Activated CD4-positive, alpha-beta T cell treated with anti-CD3 and anti-CD28 coated beads, Interleukin-2, amount 10 ng/mL, durations not matched to agents 24 days and 14 days (primary cell): Measurements from ENCODE around the gene PML. TPM values are rescaled to one million over a fixed set of nuclear protein-coding genes. Genes with fewer than 3 reads are reported as not detected.
A peak's percentile ranks its signal among the peaks of the same experiment; 100 is the strongest.

Experiments
- DNase-seq: peaks from one replicate; pipeline ENCODE4 v3.0.0; 2022
- H3K27ac Mint-ChIP-seq: one replicate; pipeline ENCODE4 v1.8.0; 2022; ENCODE audit warnings: mild to moderate bottlenecking, mixed read lengths
- H3K27me3 Mint-ChIP-seq: one replicate; pipeline ENCODE4 v1.8.0; 2022; ENCODE audit warnings: mixed read lengths
- H3K36me3 Mint-ChIP-seq: one replicate; pipeline ENCODE4 v1.8.0; 2022; ENCODE audit warnings: low read depth, mild to moderate bottlenecking, mixed read lengths
- H3K4me1 Mint-ChIP-seq: one replicate; pipeline ENCODE4 v1.8.0; 2021; ENCODE audit warnings: mixed read lengths
- H3K4me3 Mint-ChIP-seq: one replicate; pipeline ENCODE4 v1.8.0; 2022; ENCODE audit warnings: mild to moderate bottlenecking, moderate library complexity, mixed read lengths
- H3K9me3 Mint-ChIP-seq: one replicate; pipeline ENCODE4 v1.8.0; 2021; ENCODE audit warnings: mixed read lengths
- intact Hi-C: fragments of 100-400 bp; cut with micrococcal nuclease; formaldehyde crosslinking; loops from one replicate; pipeline ENCODE4 v1.15.1; 2023
- total RNA-seq: library from RNA; stranded (reverse); gene quantifications from 2 replicates; pipeline ENCODE4 v1.2.3, GENCODE V29; 2022

Gene PML
- total RNA-seq, 1 donor from 2014 or later: 61.3 TPM

GRCh38 chr15:73985101-73985873 is 9.2 kb upstream of the PML start:
- no peaks in the 10 kb centered on the region for H3K27me3 Mint-ChIP-seq
- no peaks in the 10 kb centered on the region for H3K9me3 Mint-ChIP-seq
- peaks cover 10% of the 10 kb centered on the region for H3K36me3 Mint-ChIP-seq
- no peak for DNase-seq
- H3K27ac Mint-ChIP-seq: peak overlapping the region; percentile 82
- H3K4me3 Mint-ChIP-seq: no peak overlapping the region
- intact Hi-C loops: no loop called here
- H3K4me1 Mint-ChIP-seq: peaks cover 63% of the 10 kb centered on the region

DNA sequence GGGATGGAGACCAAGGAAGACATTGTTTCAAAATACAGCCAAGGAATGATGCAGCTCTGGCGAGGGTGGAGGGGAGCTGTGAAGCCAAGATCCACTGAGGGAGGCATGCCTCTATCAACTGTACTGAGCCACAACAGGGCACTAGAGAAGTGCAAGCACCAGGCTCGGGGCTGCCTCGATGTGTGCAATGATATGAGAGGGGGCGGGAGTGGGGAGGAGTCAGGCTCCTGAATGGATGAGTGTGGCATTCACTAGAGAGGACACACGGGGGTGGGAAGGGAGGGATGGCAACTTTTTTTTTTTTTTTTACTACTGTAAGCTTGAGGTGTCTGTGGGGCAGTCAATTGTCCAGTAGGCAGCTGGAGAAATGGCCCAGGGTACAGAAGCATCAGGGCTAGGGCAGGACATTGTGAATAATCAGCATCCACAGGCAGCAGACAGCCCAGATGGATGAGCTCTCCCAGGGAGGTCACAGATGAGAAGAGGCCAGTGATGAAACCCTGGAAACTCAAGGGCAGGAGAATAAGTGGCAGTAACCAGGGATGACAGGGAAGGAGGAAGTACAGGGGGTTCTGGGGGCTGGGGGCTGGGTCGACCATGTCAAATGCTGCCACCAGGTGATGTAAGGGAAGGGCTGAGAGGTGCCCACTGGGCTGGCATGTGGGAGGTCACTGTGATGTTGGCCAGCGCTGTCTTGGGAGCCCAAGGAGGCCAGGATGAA is 8.3 kb upstream of the PML start:
- Mint-ChIP-seq H3K9me3 (no peaks in the 10 kb centered on the region), H3K27me3 (no peaks in the 10 kb centered on the region), H3K4me3 (no peak overlapping the region), H3K36me3 (peaks cover 12% of the 10 kb centered on the region), H3K27ac (peak overlapping the region; percentile 18), H3K4me1 (peaks cover 63% of the 10 kb centered on the region)
- intact Hi-C loops: no loop called here
- DNase-seq: no peak

DNA sequence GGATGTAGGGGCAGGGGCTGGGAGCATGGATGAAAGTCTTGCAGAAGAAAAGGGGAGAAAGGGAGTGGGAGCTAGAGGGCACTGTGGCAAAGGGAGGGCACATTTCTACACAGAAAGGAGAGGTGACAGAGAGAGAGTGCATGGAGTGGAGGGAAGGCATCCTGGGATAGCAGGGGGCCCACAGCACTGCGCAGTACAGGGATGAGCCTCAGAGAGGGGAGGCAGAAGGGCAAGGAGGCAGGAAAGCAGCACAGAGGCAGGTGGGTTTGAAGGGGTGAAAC is 7.8 kb upstream of the PML start:
- no peaks in the 10 kb centered on the region for H3K9me3 Mint-ChIP-seq
- H3K27me3 Mint-ChIP-seq: no peaks in the 10 kb centered on the region
- intact Hi-C loops: no loop called here
- H3K27ac Mint-ChIP-seq: peak overlapping the region; percentile 5
- H3K4me3 Mint-ChIP-seq: no peak overlapping the region
- H3K4me1 Mint-ChIP-seq: peaks cover 61% of the 10 kb centered on the region
- peaks cover 12% of the 10 kb centered on the region for H3K36me3 Mint-ChIP-seq
- no peak for DNase-seq

DNA sequence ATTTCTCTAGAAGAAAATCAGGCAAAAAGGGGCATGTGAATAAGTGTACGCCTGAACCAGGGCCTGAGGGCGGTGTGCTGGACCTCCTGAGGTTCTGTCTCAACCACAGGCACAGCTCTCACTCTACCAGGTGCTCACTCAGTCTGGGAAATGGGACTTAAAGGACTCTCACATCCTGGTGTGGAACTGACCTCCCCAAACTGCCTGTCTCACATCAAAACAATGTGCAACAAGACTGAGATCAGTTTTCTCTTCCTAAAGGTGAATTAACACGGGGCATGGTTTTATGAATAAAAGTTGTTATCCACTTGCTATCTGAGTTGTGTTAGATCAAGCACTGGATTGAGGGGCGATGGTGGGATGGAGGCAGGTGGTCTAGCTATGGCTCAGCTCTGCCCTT is 7.3 kb upstream of the PML start:
- peaks cover 56% of the 10 kb centered on the region for H3K4me1 Mint-ChIP-seq
- H3K4me3 Mint-ChIP-seq: no peak overlapping the region
- H3K27ac Mint-ChIP-seq: no peak overlapping the region
- H3K36me3 Mint-ChIP-seq: peaks cover 12% of the 10 kb centered on the region
- intact Hi-C loops: no loop called here
- H3K27me3 Mint-ChIP-seq: no peaks in the 10 kb centered on the region
- DNase-seq: no peak
- H3K9me3 Mint-ChIP-seq: no peaks in the 10 kb centered on the region

GRCh38 chr15:73987681-73988444 is 6.7 kb upstream of the PML start:
- no peak for DNase-seq
- Mint-ChIP-seq H3K9me3 (no peaks in the 10 kb centered on the region), H3K36me3 (peaks cover 12% of the 10 kb centered on the region), H3K27ac (no peak overlapping the region), H3K4me3 (no peak overlapping the region), H3K4me1 (peaks cover 57% of the 10 kb centered on the region), H3K27me3 (no peaks in the 10 kb centered on the region)
- intact Hi-C loops: no loop called here

DNA sequence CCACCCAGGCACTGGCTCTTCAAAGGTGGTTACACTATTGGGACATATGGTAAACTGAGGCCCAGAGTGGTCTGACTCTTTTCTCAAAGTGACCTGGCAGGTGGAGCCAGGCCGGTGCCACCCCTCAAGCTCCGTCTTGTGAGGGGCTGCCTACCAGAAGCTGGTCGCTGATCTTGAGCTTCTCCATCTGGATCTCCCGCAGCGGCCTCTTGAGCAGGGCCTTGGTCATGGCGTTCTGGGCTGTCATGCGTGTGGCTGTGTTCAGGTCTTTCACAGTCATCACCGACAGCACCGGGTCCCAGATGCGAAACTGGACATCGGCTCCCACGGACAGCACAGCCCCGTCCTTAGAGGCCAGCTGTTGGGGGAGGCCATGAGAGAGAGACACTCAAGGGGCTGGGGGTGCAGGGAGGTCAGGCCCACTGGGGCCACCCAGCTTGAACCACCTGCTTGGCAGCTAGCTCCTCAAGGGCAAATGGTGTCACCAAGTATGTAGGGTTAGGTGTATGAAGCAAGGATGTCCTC is 6.0 kb upstream of the PML start:
- peaks cover 58% of the 10 kb centered on the region for H3K4me1 Mint-ChIP-seq
- H3K4me3 Mint-ChIP-seq: no peak overlapping the region
- intact Hi-C loops: no loop called here
- DNase-seq: no peak
- H3K9me3 Mint-ChIP-seq: no peaks in the 10 kb centered on the region
- H3K36me3 Mint-ChIP-seq: peaks cover 12% of the 10 kb centered on the region
- H3K27me3 Mint-ChIP-seq: no peaks in the 10 kb centered on the region
- H3K27ac Mint-ChIP-seq: no peak overlapping the region

DNA sequence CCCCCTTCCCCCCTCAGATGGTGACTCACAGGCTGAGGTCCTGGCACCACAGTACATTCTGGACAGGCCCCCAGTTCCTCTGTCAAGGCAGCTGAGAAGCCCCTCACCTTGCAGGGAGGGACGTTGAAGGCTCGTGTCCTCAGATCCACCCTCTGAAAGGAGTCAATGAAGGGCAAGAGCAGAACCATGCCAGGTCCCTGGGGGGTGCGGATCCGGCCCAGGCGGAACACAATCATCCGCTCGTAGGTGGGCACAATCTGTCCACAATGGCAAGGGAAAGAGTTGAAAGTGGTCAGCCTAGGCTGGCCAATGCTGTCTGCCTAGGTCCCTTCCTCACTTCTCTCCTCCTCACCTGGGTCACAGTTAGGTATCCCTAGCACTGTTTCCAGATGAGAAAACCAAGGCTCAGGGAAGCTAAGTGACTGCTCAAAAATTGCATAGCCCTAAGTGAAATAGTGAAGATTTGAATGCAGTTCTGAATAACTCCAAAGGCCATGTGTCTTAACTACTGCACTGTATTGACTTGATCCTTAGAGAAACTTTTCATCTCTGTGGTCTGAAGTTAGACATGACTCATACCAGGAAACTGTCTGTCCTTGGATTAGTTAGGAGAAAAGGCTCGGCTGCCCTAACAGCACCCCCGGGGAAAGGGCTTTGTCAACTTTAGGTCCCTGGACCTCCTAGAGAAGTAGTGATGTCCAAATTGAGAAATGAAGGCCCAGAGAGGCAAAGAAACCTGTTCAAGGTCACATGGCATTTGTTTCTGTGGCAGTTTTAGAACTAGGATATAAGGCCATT is 5.3 kb upstream of the PML start:
- peaks cover 60% of the 10 kb centered on the region for H3K4me1 Mint-ChIP-seq

DNA sequence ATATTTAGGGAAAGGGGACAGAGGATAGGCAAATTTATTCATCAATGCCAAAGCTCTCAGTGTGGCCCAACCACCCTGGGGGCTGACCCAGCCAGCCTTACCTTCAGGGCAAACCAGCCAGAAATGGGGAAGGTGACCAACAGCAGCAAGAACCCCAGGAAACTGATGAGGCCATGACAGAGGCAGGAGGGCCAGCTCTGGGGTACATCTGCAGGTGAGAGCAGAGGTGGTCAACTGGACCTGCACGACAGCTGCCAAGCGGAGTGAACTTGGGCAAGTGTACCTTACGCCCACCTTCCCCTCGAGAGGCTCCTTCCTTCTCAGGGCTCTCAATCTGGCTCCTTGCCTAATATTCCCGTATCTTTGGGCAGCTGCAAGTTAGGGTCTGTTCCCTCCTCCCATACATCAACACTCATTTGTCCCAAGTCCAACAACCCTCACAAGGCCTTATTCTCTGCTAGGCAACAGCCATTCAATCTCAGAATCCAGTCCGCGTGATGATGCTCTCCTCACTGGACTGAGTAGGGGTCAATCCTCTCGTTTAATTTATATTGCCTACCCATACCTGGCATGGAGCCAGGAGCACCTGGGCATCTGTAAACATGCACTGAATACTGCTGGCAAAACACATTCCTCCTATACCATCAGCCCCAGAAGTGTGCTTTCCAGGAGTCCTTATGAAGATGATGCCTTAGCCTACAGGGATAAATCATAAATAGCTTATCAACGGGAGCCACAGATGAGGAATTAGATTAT is 4.1 kb upstream of the PML start:
- peak overlapping the region; percentile 85 for H3K4me3 Mint-ChIP-seq
- H3K36me3 Mint-ChIP-seq: peaks cover 13% of the 10 kb centered on the region
- H3K27ac Mint-ChIP-seq: peak overlapping the region; percentile 58
- H3K27me3 Mint-ChIP-seq: no peaks in the 10 kb centered on the region
- intact Hi-C loops: loop anchor here (5.0 to 10.0 kb wide), 4 partner anchors 554 to 1876 kb away; partner anchors contain the start of genes ARID3B, ARIH1, MYO9A and SENP8
- no peaks in the 10 kb centered on the region for H3K9me3 Mint-ChIP-seq
- DNase-seq: no peak
- H3K4me1 Mint-ChIP-seq: peaks cover 52% of the 10 kb centered on the region

More for the DNA sequence above, 5.3 kb upstream of the PML start:
- no peak for DNase-seq
- no peak overlapping the region for H3K4me3 Mint-ChIP-seq
- H3K27me3 Mint-ChIP-seq: no peaks in the 10 kb centered on the region
- intact Hi-C loops: no loop called here
- peak overlapping the region; percentile 45 for H3K27ac Mint-ChIP-seq
- peaks cover 9% of the 10 kb centered on the region for H3K36me3 Mint-ChIP-seq
- no peaks in the 10 kb centered on the region for H3K9me3 Mint-ChIP-seq

GRCh38 chr15:73991260-73991659 is 3.3 kb upstream of the PML start:
- H3K4me3 Mint-ChIP-seq: peak overlapping the region; percentile 85
- no peaks in the 10 kb centered on the region for H3K9me3 Mint-ChIP-seq
- intact Hi-C loops: loop anchor here (5.0 to 10.0 kb wide), 4 partner anchors 554 to 1876 kb away; partner anchors contain the start of genes ARID3B, ARIH1, MYO9A and SENP8
- H3K27ac Mint-ChIP-seq: peak overlapping the region; percentile 25
- peaks cover 12% of the 10 kb centered on the region for H3K36me3 Mint-ChIP-seq
- DNase-seq: no peak
- peaks cover 51% of the 10 kb centered on the region for H3K4me1 Mint-ChIP-seq
- no peaks in the 10 kb centered on the region for H3K27me3 Mint-ChIP-seq

DNA sequence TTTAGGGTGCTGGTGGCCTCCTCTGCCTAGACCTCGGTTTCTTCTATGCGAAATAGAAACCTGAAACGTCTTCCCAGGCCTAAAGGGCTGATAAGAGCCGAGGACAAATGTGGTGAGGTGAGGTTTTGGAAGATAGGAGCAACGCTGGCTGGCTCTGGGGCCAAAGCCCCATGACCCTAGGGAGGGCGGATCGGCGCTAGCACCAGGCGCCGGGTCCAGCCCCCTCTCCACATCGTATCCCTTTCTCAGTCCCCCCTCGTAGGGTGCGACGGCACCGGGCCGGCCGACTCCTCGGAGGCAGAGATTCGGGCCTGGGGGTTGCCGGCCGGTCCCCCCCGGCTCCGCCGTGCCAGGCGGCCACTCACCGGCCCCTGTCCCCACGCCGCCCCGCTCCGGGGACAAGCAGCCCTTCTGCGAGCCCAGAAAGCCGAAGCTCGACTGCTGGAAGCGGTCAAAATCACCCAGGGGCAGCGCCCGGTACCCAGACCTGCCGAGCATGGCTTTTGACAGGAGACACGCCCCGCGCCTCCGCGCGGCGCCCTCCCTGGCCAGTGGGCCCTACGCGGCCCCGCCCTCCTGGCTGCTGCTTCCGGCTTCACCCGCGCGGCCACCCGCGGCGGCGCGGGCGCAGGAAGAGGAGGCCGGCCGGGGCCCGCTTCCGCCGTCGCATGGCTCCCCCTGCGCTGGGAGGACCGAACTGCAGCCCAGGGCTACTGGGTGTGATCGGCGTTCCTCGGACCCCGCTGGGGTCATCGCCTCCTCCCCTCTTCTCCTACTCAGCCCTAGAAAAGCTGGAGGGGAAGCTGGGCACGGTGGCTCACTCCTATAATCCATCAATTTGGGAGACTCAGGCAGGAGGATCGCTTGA is 2.6 kb upstream of the PML start, which contains the start of gene STOML1:
TSS of gene STOML1 (minus strand) at position 570 of the 868 bp plus-strand sequence. CDS start at position 498, 72 bp downstream.
- Mint-ChIP-seq H3K27ac (peak within 1 kb of the TSS; percentile 86), H3K36me3 (peaks cover 14% of the 10 kb centered on the region), H3K4me1 (peaks cover 50% of the 10 kb centered on the region), H3K27me3 (no peaks in the 10 kb centered on the region), H3K4me3 (peak within 1 kb of the TSS; percentile 85), H3K9me3 (no peaks in the 10 kb centered on the region)
- intact Hi-C loops: loop anchor here (1.0 to 10.0 kb wide), 5 partner anchors 10 to 1877 kb away; partner anchors contain the start of genes ARID3B, ARIH1, MYO9A and SENP8
- DNase-seq: peak; percentile 100

GRCh38 chr15:73992594-73992898 is 2.0 kb upstream of the PML start:
- Mint-ChIP-seq H3K36me3 (peaks cover 16% of the 10 kb centered on the region), H3K27ac (peak overlapping the region; percentile 86), H3K4me1 (peaks cover 52% of the 10 kb centered on the region), H3K9me3 (no peaks in the 10 kb centered on the region), H3K27me3 (no peaks in the 10 kb centered on the region), H3K4me3 (peak overlapping the region; percentile 85)
- no peak for DNase-seq
- intact Hi-C loops: loop anchor here (1.0 to 10.0 kb wide), 5 partner anchors 10 to 1878 kb away; partner anchors contain the start of genes ARID3B, ARIH1, MYO9A and SENP8
